Ishikawa (cell line): Measurements from ENCODE around the gene NOP14.

Source experiments
- CEBPB ChIP-seq: IDR thresholded peaks from 2 replicates; pipeline ENCODE4 v1.6.1; 2012
- CREB1 ChIP-seq: IDR thresholded peaks from 2 replicates; pipeline ENCODE4 v1.6.1; 2012; ENCODE audit warnings: low read depth
- EGR1 ChIP-seq: IDR thresholded peaks from 2 replicates; pipeline ENCODE4 v1.6.1; 2012
- EP300 ChIP-seq: IDR thresholded peaks from 2 replicates; pipeline ENCODE4 v1.6.1; 2012; ENCODE audit warnings: borderline replicate concordance
- FOXM1 ChIP-seq: IDR thresholded peaks from 2 replicates; pipeline ENCODE4 v1.6.1; 2012; ENCODE audit warnings: low read depth, borderline replicate concordance
- MAX ChIP-seq: IDR thresholded peaks from 2 replicates; pipeline ENCODE4 v1.6.1; 2012
- NFIC ChIP-seq: IDR thresholded peaks from 2 replicates; pipeline ENCODE4 v1.6.1; 2012
- RAD21 ChIP-seq: IDR thresholded peaks from 2 replicates; pipeline ENCODE4 v1.6.1; 2012; ENCODE audit warnings: low read depth
- REST ChIP-seq: IDR thresholded peaks from 2 replicates; pipeline ENCODE4 v1.6.1; 2012; ENCODE audit warnings: low read depth, mild to moderate bottlenecking
- TAF1 ChIP-seq: IDR thresholded peaks from 2 replicates; pipeline ENCODE4 v1.6.1; 2012; ENCODE audit warnings: low read depth, mild to moderate bottlenecking
- TCF12 ChIP-seq: IDR thresholded peaks from 2 replicates; pipeline ENCODE4 v1.6.1; 2012; ENCODE audit warnings: low read depth
- TEAD4 ChIP-seq: IDR thresholded peaks from 2 replicates; pipeline ENCODE4 v1.6.1; 2012
- USF1 ChIP-seq: IDR thresholded peaks from 2 replicates; pipeline ENCODE4 v1.6.1; 2012
- YY1 ChIP-seq: IDR thresholded peaks from 2 replicates; pipeline ENCODE4 v1.6.1; 2012; ENCODE audit warnings: low read depth
- ZBTB7A ChIP-seq: IDR thresholded peaks from 2 replicates; pipeline ENCODE4 v1.6.1; 2012; ENCODE audit warnings: low read depth

Gene NOP14

GRCh38 chr4:2942532-2943363, 20.5 kb downstream of the NOP14 start:
- no peak for TF ChIP-seq EGR1
- no peak for TF ChIP-seq CEBPB

GRCh38 chr4:2942037-2942531, 21.1 kb downstream of the NOP14 start:
- TF ChIP-seq FOXM1 (no peak), RAD21 (no peak), CREB1 (no peak), REST (no peak), TCF12 (no peak), EP300 (no peak), EGR1 (no peak), TAF1 (no peak), USF1 (no peak), MAX (no peak), CEBPB (no peak), YY1 (no peak)

- TF ChIP-seq CREB1 (no peak), TCF12 (no peak), REST (no peak), CEBPB (no peak), RAD21 (no peak), TEAD4 (no peak), NFIC (no peak), MAX (no peak)
Measured at GRCh38 chr4:2941138-2942036, 21.8 kb downstream of the NOP14 start.

- TF ChIP-seq TAF1 (no peak), MAX (no peak)
Measured at GRCh38 chr4:2940267-2941137, 22.7 kb downstream of the NOP14 start.

GRCh38 chr4:2939383-2940243, 23.6 kb downstream of the NOP14 start:
- TF ChIP-seq YY1 = no peak
- no peak for TF ChIP-seq CREB1
- no peak for TF ChIP-seq REST
- TF ChIP-seq EP300 = no peak
- no peak for TF ChIP-seq EGR1
- no peak for TF ChIP-seq TAF1
- no peak for TF ChIP-seq CEBPB
- no peak for TF ChIP-seq TEAD4
- no peak for TF ChIP-seq MAX
- no peak for TF ChIP-seq ZBTB7A
- TF ChIP-seq TCF12 = no peak
- TF ChIP-seq FOXM1 = no peak
- TF ChIP-seq RAD21 = no peak
- TF ChIP-seq NFIC = no peak
